GM19455 (cell line): Measurements from ENCODE around the gene LNX1.

Source experiments
- ATAC-seq: cut with Tn5 transposase; IDR thresholded peaks from one replicate; pipeline ENCODE4 v1.9.1; 2021; ENCODE audit not compliant: unreplicated experiment

LNX1 gene

GRCh38 chr4:53573696-53574095 lies 17.6 kb downstream of the LNX1 start:
- no peak for ATAC-seq

GRCh38 chr4:53572600-53572994 lies 18.7 kb downstream of the LNX1 start:
- no peak for ATAC-seq

- no peak for ATAC-seq
These were observed 19.2 kb downstream of the LNX1 start for GRCh38 chr4:53571936-53572599.

GRCh38 chr4:53563824-53564223 lies 27.5 kb downstream of the LNX1 start:
- ATAC-seq = peak; percentile 63

- ATAC-seq = no peak
These were observed 28.9 kb downstream of the LNX1 start for GRCh38 chr4:53562409-53562808.

GRCh38 chr4:53559021-53559620 lies 32.2 kb downstream of the LNX1 start:
- ATAC-seq = no peak

- ATAC-seq = no peak
These were observed 33.1 kb downstream of the LNX1 start for GRCh38 chr4:53558065-53558801.

- ATAC-seq = no peak
These were observed 33.6 kb downstream of the LNX1 start for GRCh38 chr4:53557669-53558064.

DNA sequence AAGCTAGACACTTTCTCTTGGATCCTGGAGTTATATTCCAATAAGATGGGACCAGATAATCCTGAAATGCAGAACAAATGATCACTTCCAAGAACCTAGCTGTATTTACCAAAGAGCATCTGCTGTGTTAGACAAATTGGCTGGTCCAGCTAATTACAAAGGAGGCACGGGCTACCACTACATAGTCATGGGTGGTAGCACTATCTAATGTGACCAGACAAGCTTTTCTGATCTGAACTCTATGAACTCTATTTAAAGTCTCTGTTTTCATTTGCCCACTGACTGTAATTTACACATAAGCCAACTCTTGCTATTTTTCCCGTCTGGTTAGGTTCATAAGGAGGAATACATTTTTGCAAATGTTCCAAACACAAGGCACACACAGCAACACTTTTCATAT lies 34.6 kb downstream of the LNX1 start:
- ATAC-seq = no peak

GRCh38 chr4:53553486-53554210 lies 37.6 kb downstream of the LNX1 start:
- ATAC-seq = no peak

GRCh38 chr4:53552711-53553110 lies 38.6 kb downstream of the LNX1 start:
- ATAC-seq = no peak

- no peak for ATAC-seq
These were observed 39.3 kb downstream of the LNX1 start for GRCh38 chr4:53551958-53552357.

DNA sequence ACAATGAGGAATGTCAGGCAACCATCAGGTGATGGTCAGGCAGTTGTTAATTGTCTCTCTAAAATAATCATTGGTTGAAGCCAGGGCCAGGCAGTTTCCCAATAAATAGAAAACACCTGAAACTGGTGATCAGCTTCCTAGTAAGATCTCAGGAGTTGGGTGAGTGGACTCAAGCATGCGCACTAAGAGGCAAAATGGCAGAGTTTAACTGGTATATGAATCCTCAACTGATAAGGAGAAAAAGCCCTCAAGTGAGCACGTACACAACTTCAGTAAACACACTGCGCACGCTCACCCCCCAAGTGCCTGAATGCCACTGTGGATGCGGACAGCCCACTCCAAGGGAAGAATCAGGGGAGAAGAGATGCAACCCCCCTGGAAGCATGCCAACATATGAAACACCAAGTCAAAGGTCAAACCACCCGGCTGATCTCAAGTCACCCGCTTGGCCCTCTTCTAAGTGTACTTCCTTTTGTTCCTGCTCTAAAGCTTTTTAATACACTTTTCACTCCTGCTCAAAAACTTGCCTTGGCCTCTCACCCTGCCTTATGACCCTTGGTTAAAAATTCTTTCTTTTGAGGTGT lies 39.9 kb downstream of the LNX1 start:
- no peak for ATAC-seq

- ATAC-seq = no peak
These were observed 42.6 kb downstream of the LNX1 start for GRCh38 chr4:53548662-53549061.

DNA sequence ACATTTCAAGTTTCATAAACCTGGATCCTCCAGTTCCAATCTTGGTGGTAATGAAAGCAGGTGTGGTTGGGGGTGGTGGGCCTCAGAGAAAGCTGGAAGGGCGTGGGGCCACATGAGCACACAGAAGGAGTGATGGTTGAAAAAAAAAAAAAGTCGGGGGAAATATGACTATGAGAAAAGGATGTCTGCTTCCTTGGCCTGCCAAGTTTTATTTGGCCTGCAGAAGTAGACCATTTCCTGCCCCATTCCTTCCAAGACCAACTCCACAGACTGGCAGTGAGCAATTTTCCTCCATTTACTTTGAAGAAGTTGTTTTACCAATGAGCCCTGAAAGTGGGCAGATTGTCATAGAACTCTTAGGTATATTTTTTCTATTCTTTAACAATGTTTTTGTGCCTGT lies 43.3 kb downstream of the LNX1 start:
- ATAC-seq = no peak

DNA sequence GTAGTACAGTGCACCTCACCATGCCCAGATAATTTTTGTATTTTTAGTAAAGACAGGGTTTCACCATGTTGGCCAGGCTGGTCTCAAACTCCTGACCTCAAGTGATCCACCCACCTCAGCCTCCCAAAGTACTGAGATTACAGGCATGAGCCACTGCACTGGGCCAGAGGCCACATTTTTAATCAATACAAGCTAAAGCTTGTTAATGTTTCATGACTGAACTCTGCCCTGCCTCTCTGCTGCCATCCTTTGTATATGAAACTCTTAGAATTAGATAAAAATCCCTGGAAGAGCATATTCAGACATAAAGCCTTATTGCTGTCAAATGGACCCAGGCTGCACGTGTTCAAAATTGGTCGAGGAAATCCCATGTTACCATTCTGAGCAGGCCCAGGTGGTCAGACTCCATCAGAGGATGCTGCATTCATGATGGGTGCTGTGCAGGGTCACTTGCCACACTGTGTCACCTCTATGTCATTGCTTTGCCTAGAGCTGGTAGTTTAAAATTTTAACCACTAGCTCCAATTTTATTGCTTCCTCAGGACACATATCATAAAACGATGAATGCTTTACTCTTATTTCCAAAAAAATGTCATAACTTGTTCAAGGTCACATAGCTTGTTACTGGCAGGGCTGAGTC lies 45.2 kb downstream of the LNX1 start:
- ATAC-seq = no peak

- no peak for ATAC-seq
These were observed 46.0 kb downstream of the LNX1 start for GRCh38 chr4:53545273-53545672.

DNA sequence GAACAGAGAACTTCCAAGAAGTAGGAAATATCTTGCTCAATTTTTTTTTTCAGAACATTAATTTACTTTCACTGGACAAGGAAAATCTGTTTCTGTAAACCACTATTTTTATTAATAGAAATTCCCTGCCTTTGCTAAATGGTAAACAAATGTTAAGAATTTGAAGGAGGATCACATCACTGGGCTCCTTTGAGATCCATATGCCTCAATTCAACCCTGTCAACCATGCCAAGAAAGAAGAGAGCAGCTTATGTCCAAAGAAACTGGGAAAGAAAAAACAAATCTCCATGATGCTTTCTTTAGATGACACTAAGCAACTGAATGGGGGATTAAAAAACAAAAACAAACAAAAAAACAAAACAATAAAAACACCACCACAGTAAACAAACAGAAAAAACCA lies 47.7 kb downstream of the LNX1 start:
- ATAC-seq = no peak

GRCh38 chr4:53541577-53542206 lies 49.6 kb downstream of the LNX1 start:
- ATAC-seq = no peak

DNA sequence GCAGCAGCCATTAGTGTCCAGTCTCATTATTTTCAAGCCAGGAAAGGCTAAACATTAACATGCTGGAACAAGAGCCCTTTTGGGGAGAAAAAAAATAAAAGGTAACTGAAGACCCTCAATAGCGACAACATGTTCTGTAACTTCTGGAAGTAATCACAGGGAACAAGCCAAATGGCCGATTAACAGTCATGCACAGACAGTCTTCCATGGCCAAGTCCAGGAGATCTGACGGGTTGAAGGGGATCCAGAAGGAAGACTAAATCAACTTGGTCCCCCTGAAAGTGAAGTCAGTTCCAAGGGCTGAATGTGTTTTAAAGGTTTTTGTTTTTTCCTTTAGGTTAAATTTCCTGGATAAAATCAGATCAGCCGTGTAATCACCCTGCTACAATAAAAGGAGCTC lies 52.5 kb downstream of the LNX1 start:
- no peak for ATAC-seq
